ENCODE measurements around the gene NEU4. TPM values are rescaled to one million over a fixed set of nuclear protein-coding genes. Genes with fewer than 3 reads are reported as not detected.

Gene NEU4
- total and polyA plus RNA-seq, 2 of the 4 experiments (the other 2 are of a cell fraction) = not detected

GRCh38 chr2:241798631-241799521 is 10.1 kb upstream of the NEU4 start:
- Histone ChIP-seq H3K4me3 (ENCODE audit: insufficient read depth, low read depth, low read length) (no peak overlapping the region), H3K4ac (ENCODE audit: low read depth, low read length) (no peak overlapping the region), H3K56ac (ENCODE audit: extremely low read depth, insufficient read depth, low read length) (no peak overlapping the region), H3K9ac (ENCODE audit: low read depth, low read length) (no peak overlapping the region), H3K79me1 (ENCODE audit: low read depth in 1 of 2, low read length in 2 of 2) (no peaks in the 10 kb centered on the region), H3K9me3 (ENCODE audit: control insufficient read depth, insufficient read depth, low read length) (no peaks in the 10 kb centered on the region), H3K14ac (replicated peaks; ENCODE audit: low read depth, low read length) (no peak overlapping the region), H2BK20ac (ENCODE audit: low read depth, low read length) (no peak overlapping the region), H3K4me1 (ENCODE audit: control insufficient read depth, insufficient read depth, low read length) (no peaks in the 10 kb centered on the region), H2BK120ac (ENCODE audit: low read depth, low read length) (no peak overlapping the region), H4K20me1 (ENCODE audit: insufficient read depth, low read length) (no peaks in the 10 kb centered on the region; the same call in 1 of the 2 replicates), H2AFZ (replicated peaks; ENCODE audit: low read length, poor library complexity) (no peak overlapping the region), H4K91ac (ENCODE audit: insufficient read depth, low read depth, low read length) (no peak overlapping the region), H4K8ac (ENCODE audit: low read depth in 2 of 2, low read length in 2 of 2) (no peak overlapping the region), H3K18ac (ENCODE audit: low read depth, low read length) (no peak overlapping the region), H3K9me1 (ENCODE audit: insufficient read depth, low read length) (no peaks in the 10 kb centered on the region; the same call in 1 of the 2 replicates), H3K23ac (ENCODE audit: low read depth, low read length) (no peak overlapping the region), H2AK9ac (replicated peaks; ENCODE audit: low read depth, low read length, poor library complexity) (no peak overlapping the region), H3K27me3 (ENCODE audit: control insufficient read depth, insufficient read depth, low read length) (peaks cover 26% of the 10 kb centered on the region; the same call in 1 of the 2 replicates), H4K5ac (ENCODE audit: low read depth, low read length) (no peak overlapping the region), H3K4me2 (ENCODE audit: low read depth, low read length) (no peak overlapping the region), H3K27ac (ENCODE audit: insufficient read depth, low read length) (no peak overlapping the region), H2AK5ac (ENCODE audit: low read depth, low read length) (no peak overlapping the region), H2BK5ac (ENCODE audit: low read depth, low read length, poor library complexity, severe bottlenecking) (no peak overlapping the region), H2BK15ac (ENCODE audit: low read depth, low read length) (no peak overlapping the region), H3K36me3 (ENCODE audit: control insufficient read depth, insufficient read depth, low read length) (no peaks in the 10 kb centered on the region)
- WGBS, 2 experiments (ENCODE audit: extremely low coverage in 2 of 2, insufficient read length in 1 of 2) = 81% methylated on average over 6 of the region's 21 CpGs; no CpG with 5 or more reads in 1 of the 2 experiments
- POLR2A ChIA-PET (ENCODE audit: unreplicated experiment) = no interaction called here
- dilution Hi-C loops (cut with HindIII; ENCODE audit: low sequenced_read_pairs, unreplicated experiment) (no loop called here), in situ Hi-C loops (cut with MboI; ENCODE audit: low sequenced_read_pairs) (no loop called here), intact Hi-C loops (cut with micrococcal nuclease) (no loop called here)
- BruUV-seq (replicated peaks) = no TSS peak
- TF ChIP-seq, protein P1, sequence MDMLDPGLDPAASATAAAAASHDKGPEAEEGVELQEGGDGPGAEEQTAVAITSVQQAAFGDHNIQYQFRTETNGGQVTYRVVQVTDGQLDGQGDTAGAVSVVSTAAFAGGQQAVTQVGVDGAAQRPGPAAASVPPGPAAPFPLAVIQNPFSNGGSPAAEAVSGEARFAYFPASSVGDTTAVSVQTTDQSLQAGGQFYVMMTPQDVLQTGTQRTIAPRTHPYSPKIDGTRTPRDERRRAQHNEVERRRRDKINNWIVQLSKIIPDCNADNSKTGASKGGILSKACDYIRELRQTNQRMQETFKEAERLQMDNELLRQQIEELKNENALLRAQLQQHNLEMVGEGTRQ (IDR thresholded peaks at IDR 0.05; ENCODE audit: low read depth, low read length) = no peak
- TF ChIP-seq RAD21 (IDR thresholded peaks at IDR 0.05; ENCODE audit: low read length) (no peak), NFE2L2 (IDR thresholded peaks at IDR 0.05; ENCODE audit: low read depth, low read length) (no peak), CEBPB (IDR thresholded peaks at IDR 0.05; ENCODE audit: low read depth, low read length) (no peak), SMC3 (IDR thresholded peaks at IDR 0.05; ENCODE audit: low read depth, low read length) (no peak), RFX5 (IDR thresholded peaks at IDR 0.05; ENCODE audit: low read depth, low read length) (no peak), MAZ (IDR thresholded peaks at IDR 0.05; ENCODE audit: borderline replicate concordance, low read depth, low read length) (no peak), MAFK (IDR thresholded peaks at IDR 0.05; ENCODE audit: low read depth, low read length) (no peak), FOS (IDR thresholded peaks at IDR 0.05; ENCODE audit: low read depth, low read length) (no peak), CHD1 (IDR thresholded peaks at IDR 0.05; ENCODE audit: low read depth, low read length) (no peak), CTCF (conservative IDR thresholded peaks at IDR 0.05; ENCODE audit: low read depth, low read length) (no peak)
- no peak for DNase-seq
- ATAC-seq (ENCODE audit: low read depth) = no peak
- CTCF ChIA-PET = no interaction called here
